GM19463 (cell line): ENCODE data around the gene ATP1B2.
"Not testable (repeated sequence)": the region's sequence is repeated elsewhere in the genome, so short reads cannot be mapped to it uniquely, and the experiment has no call there.

Source experiments
- ATAC-seq: cut with Tn5 transposase; IDR thresholded peaks from one replicate; pipeline ENCODE4 v1.9.1; 2021; ENCODE audit warnings: mild to moderate bottlenecking, moderate library complexity; ENCODE audit not compliant: unreplicated experiment

ATP1B2 gene

GRCh38 chr17:7633093-7633492 is 17.6 kb upstream of the ATP1B2 start:
- ATAC-seq, result no peak

DNA sequence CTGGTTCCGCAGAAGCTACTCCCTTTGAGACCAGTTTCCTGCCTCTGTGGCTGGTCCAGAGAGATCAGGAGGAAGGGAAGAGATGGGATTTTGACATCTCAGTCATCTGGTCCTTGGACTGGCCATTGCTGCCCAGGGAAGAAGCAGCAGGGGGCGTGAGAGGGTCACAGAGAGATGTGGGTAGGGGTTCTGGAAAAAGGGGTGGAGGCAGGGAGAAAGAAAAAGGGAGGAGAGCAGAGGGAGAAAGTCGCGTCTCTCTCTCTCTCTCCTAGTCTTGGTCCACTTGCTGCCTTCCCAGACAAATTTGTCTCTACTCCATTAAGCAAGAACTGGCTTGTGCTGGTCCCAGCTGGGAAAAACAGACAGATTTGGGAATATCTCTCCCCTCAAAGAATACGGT is 16.3 kb upstream of the ATP1B2 start:
- no peak for ATAC-seq

GRCh38 chr17:7636163-7636562 is 14.6 kb upstream of the ATP1B2 start:
- no peak for ATAC-seq

GRCh38 chr17:7640783-7641182 is 9.9 kb upstream of the ATP1B2 start:
- no peak for ATAC-seq

GRCh38 chr17:7641635-7642034 is 9.1 kb upstream of the ATP1B2 start:
- not testable (repeated sequence) for ATAC-seq

DNA sequence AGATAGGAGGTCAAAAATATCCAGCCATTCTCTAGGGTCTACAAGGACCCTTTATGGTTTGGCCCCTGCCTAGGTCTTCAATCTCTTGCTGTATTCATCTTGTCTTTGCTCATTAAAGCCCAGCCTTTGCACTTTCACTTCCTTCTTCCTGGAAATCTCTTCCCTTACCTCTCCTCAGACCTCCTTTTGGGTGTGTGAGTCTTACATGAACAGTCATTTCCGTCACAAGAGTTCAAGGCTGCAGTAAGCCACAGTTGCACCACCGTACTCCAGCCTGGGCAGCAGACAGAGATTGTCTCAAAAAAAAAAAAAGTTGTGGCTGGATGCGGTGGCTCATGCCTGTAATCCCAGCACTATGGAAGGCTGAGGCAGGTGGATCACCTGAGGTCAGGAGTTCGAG is 6.0 kb upstream of the ATP1B2 start:
- ATAC-seq, result no peak

DNA sequence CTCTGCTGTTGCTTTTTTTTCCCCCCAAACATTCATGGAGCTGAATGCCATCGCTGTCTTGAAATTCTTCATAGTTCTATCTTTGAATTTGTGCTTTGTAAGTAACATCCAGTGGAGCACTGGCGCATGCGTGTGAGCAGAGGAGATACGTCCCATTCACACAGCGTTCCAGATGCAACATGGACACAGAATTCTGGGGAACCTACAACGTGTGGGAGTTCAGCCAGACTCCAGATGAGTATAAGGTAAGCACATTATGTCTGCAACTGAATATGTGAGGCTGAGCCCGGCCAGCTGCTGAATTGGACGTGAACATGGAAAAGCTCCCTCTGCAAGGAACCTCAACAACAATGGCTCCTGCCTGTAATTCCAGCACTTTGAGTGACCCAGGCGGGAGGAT is 4.3 kb upstream of the ATP1B2 start:
- no peak for ATAC-seq

DNA sequence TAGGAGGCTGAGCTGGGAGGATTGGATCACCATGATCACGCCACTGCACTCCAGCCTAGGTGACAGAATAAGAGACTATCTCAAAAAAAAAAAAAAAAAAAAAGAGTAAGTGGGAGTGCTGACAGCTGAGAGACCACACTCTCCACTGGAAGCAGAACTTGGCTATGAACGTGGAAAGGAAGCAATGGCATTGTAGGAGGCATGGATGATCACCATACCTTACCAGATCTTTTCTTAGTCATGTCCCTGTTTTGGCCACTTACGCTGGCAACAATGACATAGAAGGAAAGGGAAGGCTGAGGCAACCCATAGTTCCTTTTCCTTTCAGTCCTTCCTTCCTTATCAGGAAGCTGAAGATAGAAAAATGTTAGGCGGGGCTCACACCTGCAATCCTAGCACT is 3.7 kb upstream of the ATP1B2 start:
- ATAC-seq, result no peak

- no peak for ATAC-seq
Observed at GRCh38 chr17:7651097-7651664, 455 bp downstream of the ATP1B2 start.

DNA sequence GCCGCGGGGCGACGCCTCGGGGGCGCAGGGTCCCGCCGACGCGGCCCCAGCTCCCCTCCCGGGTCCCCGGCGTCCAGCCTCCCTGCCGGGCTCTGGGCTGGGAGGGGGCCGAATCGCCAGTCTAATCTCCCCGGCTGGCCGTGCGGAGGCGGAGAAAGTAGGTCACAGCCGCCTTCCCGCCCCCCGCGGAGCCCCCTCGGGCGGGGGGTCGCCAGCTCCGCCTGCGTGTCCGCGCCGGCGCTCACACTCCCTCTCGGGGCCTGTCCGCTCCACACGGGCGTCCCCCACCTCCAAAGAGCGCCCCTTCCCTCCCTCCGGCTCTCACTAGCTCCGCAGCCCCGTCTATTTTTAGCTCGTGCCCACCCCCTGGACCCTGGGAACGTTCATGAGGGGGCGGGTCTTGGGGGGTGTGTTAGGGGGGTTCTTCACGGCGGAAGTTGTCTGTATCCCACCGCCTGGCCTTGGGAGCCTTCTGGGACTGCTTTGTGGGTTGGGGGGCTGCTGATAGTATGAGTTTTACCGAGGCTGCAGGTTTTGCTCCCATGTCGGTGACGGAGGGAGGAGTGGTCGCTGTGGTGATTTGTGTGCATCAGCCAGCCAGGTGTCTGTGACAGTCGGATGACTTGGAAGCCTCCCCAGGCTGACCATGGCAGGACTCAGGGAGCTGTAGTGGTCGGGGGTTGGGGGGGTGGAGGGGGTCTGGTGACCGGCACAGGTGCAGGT is 1.1 kb downstream of the ATP1B2 start:
- no peak for ATAC-seq

GRCh38 chr17:7652388-7653356 is 1.9 kb downstream of the ATP1B2 start:
- ATAC-seq, result no peak

GRCh38 chr17:7654832-7655540 is 4.3 kb downstream of the ATP1B2 start:
- ATAC-seq, result no peak

- ATAC-seq, result no peak
Observed at GRCh38 chr17:7655541-7655840, 4.8 kb downstream of the ATP1B2 start.

- no peak for ATAC-seq
Observed at GRCh38 chr17:7656958-7657609, 6.4 kb downstream of the ATP1B2 start.

DNA sequence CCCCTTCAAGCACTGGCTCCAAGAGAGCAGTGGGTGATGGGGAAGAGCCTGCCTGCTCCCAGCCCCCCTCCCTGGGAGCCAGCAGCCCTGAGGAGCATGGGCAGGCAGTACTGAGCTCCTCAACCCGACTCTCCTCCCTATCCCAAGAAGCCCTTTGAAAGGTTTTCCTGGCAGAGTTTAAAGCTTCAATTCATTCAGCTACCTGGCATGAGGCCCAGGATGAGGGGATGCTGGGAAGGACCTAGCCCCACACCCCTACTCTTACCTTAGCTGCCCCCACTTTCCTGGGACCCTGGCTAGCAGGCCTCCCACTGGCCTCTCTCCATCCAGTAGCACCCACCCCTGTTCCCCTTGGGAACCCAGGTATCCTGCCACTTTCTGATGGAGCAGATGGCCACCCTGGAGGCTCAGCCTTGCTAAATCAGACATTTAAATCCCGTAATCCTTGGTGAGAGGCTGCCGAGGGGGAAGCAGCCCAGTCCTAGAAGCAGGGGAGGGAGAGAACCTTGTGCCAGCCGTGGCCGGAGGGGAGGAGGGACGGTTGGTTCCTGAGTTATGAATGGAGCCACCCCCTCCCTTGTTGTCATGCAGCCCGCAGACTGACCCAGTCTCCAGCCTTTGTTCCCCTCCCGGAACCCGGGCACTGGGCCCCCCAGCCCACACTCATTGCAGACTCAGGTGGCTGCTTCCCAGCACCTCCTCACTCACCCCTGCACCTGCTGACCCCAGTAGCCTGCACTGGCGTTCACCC is 17.1 kb downstream of the ATP1B2 start:
- ATAC-seq, result no peak

DNA sequence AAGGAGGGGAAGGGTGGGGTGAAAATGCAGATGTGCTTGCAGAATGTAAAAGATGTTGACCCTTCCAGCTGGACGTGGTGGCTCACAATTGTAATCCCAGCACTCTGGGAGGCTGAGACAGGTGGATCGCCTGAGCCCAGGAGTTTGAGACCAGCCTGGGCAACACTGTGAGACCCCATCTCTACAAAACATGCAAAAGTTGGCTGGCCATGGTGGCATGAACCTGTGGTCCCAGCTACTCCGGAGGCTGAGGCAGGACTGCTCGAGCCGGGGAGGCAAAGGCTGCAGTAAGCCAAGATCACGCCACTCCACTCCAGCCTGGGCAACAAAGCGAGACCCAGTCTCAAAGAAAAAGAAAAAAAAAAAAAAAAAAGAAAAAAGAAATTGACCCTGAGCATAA is 17.8 kb downstream of the ATP1B2 start:
- ATAC-seq, result no peak

- ATAC-seq, result no peak
Observed at GRCh38 chr17:7673239-7673638, 22.5 kb downstream of the ATP1B2 start.

DNA sequence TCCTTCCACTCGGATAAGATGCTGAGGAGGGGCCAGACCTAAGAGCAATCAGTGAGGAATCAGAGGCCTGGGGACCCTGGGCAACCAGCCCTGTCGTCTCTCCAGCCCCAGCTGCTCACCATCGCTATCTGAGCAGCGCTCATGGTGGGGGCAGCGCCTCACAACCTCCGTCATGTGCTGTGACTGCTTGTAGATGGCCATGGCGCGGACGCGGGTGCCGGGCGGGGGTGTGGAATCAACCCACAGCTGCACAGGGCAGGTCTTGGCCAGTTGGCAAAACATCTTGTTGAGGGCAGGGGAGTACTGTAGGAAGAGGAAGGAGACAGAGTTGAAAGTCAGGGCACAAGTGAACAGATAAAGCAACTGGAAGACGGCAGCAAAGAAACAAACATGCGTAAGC is 24.2 kb downstream of the ATP1B2 start:
- ATAC-seq, result no peak

DNA sequence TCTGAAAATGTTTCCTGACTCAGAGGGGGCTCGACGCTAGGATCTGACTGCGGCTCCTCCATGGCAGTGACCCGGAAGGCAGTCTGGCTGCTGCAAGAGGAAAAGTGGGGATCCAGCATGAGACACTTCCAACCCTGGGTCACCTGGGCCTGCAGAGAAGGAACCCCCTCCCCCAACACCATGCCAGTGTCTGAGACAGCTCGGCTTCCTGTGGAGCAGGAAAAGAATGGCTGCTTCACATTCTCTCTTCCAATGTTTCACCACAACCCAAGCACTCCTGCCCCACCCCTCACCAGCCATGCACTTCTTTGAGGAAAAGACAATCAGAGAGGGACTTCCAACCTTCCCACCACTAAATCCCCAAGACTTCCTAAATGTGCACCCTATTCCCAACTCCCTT is 25.8 kb downstream of the ATP1B2 start:
- no peak for ATAC-seq

DNA sequence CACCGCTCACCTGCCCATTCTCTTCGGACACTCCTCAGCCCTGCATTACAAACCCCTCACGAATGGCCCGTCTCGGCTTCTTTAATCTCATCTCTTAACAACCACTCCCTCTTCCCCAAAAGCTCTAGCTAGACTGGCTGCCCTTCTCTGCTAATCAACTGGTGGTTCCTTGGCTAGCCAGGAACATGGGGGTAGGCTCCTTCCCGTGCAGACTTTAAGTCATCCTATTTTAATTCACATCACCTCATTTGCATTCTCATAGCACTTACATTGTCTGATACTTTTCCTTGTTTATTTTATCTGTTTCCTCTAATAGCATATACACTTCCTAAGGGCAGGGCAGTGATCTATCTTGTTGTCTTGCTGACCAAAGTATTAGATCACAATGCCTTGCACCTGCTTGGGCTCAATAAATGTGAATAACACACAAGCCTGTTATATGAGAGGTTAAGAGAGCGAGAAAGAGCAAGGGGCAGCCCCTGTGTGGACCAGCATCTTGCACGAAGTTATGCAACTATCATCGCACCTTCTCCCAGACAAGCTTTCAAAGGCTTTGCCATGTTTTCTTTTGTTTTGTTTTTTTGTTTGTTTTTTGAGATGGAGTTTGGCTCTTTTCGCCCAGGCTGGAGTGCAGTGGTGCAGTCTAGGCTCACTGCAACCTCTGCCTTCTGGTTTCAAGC is 26.8 kb downstream of the ATP1B2 start:
- no peak for ATAC-seq
